ENCODE data around the gene LAMA4. TPM values are rescaled to one million over a fixed set of nuclear protein-coding genes. Genes with fewer than 3 reads are reported as not detected.

The LAMA4 gene
- total RNA-seq, 4 donors from 2014 or later = 107 to 329 (median 271) TPM

DNA sequence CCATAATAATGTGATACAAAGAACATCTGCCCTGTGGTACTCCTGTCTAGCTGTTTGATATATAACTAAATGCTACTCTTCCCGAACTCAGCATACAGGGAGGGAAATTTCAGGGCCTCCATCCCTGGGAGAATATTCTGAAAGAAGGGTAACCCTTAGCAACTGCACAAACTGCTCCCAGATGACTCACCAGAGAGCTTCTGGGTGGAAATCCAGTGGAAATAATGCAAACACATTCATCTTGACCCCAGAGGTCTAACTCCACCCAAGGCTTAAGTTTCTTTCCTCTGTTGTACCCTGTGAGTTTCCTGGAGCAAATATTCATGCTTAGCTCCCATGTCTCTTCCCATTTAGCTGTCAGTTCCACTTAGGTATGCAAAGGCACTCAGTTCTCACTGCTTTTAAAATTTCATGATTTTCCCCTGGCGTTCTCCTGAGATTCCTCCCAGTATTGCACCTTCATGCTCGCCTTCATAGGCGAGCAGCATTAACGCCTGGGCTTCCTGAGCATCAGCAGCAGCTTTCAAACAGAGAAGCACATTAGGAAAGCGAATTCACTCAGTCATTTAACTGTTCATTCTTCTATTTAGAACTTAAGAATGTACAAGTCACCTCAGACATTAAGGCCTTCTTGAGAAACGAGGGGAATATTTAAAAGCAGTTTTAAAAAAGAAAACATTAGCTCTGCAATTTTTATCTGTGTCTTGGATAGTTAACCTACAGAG is 43.8 kb upstream of the LAMA4 start:
- no peaks in the 10 kb centered on the region for H3K4me1 ChIP-seq
- TF ChIP-seq, protein P1, sequence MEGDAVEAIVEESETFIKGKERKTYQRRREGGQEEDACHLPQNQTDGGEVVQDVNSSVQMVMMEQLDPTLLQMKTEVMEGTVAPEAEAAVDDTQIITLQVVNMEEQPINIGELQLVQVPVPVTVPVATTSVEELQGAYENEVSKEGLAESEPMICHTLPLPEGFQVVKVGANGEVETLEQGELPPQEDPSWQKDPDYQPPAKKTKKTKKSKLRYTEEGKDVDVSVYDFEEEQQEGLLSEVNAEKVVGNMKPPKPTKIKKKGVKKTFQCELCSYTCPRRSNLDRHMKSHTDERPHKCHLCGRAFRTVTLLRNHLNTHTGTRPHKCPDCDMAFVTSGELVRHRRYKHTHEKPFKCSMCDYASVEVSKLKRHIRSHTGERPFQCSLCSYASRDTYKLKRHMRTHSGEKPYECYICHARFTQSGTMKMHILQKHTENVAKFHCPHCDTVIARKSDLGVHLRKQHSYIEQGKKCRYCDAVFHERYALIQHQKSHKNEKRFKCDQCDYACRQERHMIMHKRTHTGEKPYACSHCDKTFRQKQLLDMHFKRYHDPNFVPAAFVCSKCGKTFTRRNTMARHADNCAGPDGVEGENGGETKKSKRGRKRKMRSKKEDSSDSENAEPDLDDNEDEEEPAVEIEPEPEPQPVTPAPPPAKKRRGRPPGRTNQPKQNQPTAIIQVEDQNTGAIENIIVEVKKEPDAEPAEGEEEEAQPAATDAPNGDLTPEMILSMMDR (IDR thresholded peaks at IDR 0.05) = no peak
- no peak for TF ChIP-seq POLR2A (IDR thresholded peaks at IDR 0.05)
- no peaks in the 10 kb centered on the region for H3K9me3 ChIP-seq
- peak overlapping the region; percentile 69 to 72 for H3K27ac ChIP-seq
- H3K36me3 ChIP-seq = no peaks in the 10 kb centered on the region
- DNase-seq = peak; percentile 27 to 47
- H3K4me3 ChIP-seq = no peak overlapping the region
- H3K27me3 ChIP-seq = no peaks in the 10 kb centered on the region
- intact Hi-C loops (cut with DNase I; ENCODE audit: low total_unique reads) = no loop called here

DNA sequence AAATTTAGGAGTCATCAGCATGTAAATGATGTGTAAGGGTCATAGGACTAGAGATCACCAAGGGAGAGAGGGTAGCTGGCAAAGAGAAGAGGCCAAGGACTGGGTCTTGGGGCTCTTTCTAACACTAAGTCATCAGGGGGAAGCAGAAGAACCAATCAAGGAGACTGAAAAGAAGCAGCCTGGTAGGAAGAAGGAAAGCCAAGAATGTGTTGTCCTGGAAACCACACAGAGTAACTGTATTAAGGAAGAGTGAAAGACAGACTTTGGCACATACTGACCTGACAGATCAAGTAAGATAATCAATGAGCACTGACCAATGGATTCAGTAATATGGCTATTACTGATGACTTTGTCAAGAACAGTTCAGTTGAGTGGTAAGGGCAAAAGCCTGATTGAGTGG is 42.3 kb upstream of the LAMA4 start:
- H3K4me3 ChIP-seq = no peak overlapping the region
- no peak for DNase-seq

DNA sequence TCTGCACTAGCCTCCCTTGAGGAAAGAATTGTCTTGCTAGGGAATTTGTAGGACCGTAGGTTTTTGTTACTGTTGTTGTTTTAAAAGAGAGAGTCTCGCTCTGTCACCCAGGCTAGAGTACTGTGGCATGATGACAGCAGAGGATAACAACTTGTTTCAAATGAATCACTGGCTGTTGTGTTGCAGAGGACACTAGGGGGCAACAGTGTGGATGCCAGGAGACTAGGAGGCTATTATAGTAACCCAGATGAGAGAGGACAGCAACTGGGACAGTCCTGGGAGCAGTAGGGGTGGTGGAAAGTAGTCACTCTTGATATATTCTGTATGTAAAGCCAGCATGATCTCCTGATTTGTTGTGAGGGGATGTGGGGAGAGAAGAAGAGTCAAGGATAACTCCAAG is 41.8 kb upstream of the LAMA4 start:
- Histone ChIP-seq H3K27ac (no peak overlapping the region), H3K4me1 (no peaks in the 10 kb centered on the region), H3K27me3 (no peaks in the 10 kb centered on the region), H3K4me3 (no peak overlapping the region), H3K36me3 (no peaks in the 10 kb centered on the region), H3K9me3 (no peaks in the 10 kb centered on the region)
- DNase-seq = no peak
- TF ChIP-seq, protein P1 (IDR thresholded peaks at IDR 0.05) = no peak
- no peak for TF ChIP-seq POLR2A (IDR thresholded peaks at IDR 0.05)
- intact Hi-C loops (cut with DNase I; ENCODE audit: low total_unique reads) = no loop called here

More for the DNA sequence above, 42.3 kb upstream of the LAMA4 start:
- Histone ChIP-seq H3K27me3 (no peaks in the 10 kb centered on the region), H3K27ac (no peak overlapping the region), H3K4me1 (no peaks in the 10 kb centered on the region), H3K36me3 (no peaks in the 10 kb centered on the region), H3K9me3 (no peaks in the 10 kb centered on the region)
- TF ChIP-seq POLR2A (IDR thresholded peaks at IDR 0.05) = no peak
- TF ChIP-seq, protein P1 (IDR thresholded peaks at IDR 0.05) = no peak
- intact Hi-C loops (cut with DNase I; ENCODE audit: low total_unique reads) = no loop called here

DNA sequence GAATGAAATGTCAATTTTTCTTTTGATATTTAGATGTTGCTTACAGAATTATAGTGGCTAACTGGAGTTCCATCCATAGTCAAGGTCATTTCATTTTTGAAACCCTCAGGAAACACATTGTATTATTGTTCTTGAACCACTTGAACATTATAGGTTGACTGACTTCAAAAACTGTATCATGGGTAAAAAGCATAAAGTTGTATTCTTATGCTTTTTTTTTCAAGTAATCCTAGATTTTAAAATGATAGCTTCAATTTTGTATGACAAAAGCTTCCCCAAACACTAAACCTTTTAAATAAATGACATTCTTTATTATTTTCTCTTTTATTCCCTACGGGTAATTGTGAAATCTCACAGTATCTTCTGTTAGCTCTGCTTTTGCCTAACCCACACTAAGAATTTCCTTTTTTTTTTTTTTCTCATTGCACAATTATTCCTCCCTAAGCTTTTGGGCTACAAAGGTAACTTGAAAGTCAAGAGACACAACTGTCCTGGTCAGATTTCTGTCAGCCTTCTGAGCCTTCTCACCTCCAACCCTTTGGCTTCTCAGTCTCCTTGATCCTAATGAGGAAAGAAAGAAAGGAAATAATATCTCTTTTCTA is 36.9 kb upstream of the LAMA4 start:
- Histone ChIP-seq H3K4me1 (peaks cover 0 to 8% of the 10 kb centered on the region in 2 donors), H3K27ac (no peak overlapping the region), H3K4me3 (no peak overlapping the region), H3K9me3 (no peaks in the 10 kb centered on the region), H3K36me3 (no peaks in the 10 kb centered on the region), H3K27me3 (no peaks in the 10 kb centered on the region)
- no peak for DNase-seq
- TF ChIP-seq, protein P1 (IDR thresholded peaks at IDR 0.05) = no peak
- no peak for TF ChIP-seq POLR2A (IDR thresholded peaks at IDR 0.05)
- intact Hi-C loops (cut with DNase I; ENCODE audit: low total_unique reads) = no loop called here

DNA sequence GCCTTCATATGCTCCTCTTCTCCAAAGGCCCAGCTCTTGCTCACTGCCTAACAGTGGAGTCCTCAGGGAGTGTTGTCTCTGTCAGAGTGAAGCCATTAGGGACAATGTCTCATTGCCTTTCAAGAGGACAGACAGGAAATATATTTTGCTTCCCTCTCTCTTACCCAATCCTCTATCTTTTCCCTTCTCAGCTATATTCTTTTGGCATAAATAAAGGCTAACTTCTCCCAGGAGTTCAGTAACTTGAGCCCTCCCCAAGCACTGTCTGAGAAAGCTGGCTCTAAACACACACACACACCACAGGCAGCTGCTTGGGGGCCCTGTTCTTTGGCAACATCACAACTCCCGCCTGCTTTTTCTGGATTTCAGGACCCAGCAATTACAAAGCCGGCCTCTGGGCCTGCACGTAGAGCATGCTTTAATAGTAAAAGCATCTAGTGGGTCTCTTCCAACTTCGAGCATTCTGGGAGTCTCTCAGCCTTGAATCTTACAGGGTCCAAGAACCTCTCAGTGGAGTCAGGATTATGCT is 34.7 kb upstream of the LAMA4 start:
- no peak for TF ChIP-seq POLR2A (IDR thresholded peaks at IDR 0.05)
- TF ChIP-seq, protein P1 (IDR thresholded peaks at IDR 0.05) = no peak
- H3K27ac ChIP-seq = peak overlapping the region; percentile 75 to 79
- intact Hi-C loops (cut with DNase I; ENCODE audit: low total_unique reads) = no loop called here
- H3K27me3 ChIP-seq = no peaks in the 10 kb centered on the region
- H3K4me3 ChIP-seq = no peak overlapping the region
- peak; percentile 87 for DNase-seq
- H3K4me1 ChIP-seq = peaks cover 0 to 8% of the 10 kb centered on the region in 2 donors
- no peaks in the 10 kb centered on the region for H3K36me3 ChIP-seq
- H3K9me3 ChIP-seq = no peaks in the 10 kb centered on the region

All from uterus (tissue), 4 donors.